GM21360 (cell line): ENCODE measurements around the gene CNPY4.
"Not testable (repeated sequence)": the region's sequence is repeated elsewhere in the genome, so short reads cannot be mapped to it uniquely, and the experiment has no call there.

Experiments
- ATAC-seq: cut with Tn5 transposase; IDR thresholded peaks from one replicate; pipeline ENCODE4 v1.9.1; 2021; ENCODE audit warnings: mild to moderate bottlenecking, moderate library complexity; ENCODE audit not compliant: unreplicated experiment

The CNPY4 gene

DNA sequence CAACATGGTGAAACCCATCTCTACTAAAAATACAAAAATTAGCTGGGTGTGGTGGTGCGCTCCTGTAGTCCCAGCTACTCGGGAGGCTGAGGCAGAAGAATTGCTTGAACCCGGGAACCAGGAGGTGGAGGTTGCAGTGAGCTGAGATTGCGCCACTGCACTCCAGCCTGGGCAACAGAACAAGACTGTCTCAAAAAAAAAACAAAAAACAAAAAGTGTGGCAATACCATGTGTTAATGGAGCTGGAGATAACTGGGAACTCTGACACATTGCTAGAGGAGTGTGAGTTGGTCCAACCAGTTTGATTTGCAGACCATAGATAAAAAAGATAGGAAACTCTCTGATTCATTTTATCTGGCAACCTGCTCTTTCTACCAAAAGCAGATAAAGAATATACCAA, 26.9 kb downstream of the CNPY4 start:
- not testable (repeated sequence) for ATAC-seq

DNA sequence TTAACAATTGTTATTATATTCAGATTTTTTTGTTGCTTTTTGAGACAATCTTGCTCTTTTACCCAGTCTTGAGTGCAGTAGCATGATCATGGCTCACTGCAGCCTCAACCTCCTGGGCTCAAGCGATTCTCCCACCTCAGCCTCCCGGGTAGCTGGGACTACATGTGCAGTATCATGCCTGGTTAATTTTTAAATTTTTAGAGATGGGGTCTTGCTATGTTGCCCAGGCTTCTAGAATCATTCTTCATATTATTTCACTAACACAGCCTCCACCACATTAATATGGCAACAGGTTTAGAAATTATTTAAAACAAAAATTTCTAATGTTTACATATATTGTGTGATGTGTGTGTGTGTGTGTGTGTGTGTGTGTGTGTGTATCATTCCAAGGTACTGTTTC, 27.8 kb downstream of the CNPY4 start:
- ATAC-seq, result no peak

DNA sequence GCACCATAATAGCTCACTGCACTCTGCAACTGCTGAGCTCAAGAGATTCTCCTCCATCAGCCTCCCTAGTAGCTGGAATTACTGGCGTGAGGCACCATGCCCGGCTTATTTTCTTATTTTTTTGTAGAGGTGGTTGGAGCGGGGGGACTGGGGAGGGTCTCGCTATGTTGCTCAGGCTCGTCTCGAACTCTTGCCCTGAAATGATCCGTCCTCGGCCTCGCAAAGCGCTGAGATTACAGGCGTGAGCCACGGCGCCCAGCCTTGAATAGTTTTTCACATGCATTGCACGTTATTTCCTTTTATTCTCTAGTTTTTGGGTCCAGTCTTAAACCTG, 28.8 kb downstream of the CNPY4 start:
- peak; percentile 1 for ATAC-seq

DNA sequence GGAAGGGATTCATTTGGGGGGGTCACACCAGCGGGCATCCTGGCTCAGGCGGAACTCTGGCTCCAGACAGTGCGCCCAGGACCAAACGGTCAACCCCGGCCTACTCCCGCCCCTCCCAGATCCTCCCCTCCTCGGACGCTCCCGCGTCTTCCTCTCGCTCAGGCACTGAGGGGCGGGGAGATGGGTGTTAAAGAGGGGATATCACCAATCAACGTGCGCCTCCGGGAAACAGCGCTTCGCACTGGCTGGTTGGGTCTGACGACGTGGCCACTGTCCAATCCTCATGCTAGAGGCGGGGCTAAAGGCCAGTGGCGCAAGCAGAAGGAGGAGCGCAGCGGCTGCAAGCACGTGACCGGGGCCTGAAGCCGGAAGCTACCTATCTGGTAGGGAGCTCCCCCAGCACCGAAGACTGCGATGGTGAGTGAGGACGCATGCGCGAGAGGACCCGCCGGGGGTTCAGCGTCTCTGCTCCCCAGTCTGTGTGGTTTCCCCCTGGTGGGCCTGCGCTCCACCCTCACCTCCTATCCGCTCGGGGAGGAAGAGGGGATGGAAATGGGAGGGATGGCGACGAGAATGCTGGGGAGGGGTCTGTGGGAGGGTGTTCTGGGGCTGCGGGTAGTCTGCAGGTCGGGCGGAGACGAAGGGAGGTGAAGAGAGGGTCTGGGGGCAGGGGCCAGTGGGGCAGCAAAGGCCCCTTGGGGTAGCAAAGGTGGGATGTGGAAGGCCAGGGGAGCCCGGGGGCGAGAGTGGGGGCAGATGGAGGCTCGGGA, 29.3 kb downstream of the CNPY4 start, which contains the start of gene LAMTOR4:
TSS of gene LAMTOR4 (plus strand) at position 360 of the 770 bp plus-strand sequence. CDS start at position 415, 55 bp downstream.
- ATAC-seq, result peak; percentile 93

GRCh38 chr7:100152404-100152803, 33.0 kb downstream of the CNPY4 start:
- no peak for ATAC-seq

DNA sequence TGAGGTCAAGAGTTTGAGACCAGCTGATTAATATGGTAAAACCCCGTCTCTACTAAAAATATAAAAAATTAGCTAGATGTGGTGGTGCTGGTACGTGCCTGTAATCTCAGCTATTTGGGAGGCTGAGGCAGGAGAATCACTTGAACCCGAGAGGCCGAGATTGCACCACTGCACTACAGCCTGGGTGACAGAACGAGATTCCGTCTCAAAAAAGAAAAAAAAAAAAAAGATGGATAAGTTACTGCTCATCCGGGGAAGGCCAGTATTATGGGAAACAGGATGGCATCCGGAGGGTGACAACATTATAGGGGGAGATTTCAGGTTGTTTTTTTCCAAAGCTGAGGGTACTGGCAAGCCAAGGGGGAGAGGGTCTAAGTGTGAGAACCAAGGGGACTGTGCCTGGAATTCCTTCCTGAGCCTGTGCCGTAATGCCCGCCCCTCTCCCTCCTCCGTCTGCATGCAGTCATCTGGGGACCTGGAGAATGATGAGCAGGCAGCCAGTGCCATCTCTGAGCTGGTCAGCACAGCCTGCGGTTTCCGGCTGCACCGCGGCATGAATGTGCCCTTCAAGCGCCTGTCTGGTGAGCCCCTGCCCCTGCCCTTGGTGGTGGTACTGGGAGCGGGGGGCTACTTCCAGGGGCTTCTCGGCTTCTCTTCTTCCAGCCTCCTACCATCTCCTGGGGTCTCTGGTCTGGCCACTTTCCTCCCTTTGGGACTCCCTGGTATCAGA, 33.7 kb downstream of the CNPY4 start:
- no peak for ATAC-seq

- ATAC-seq, result no peak
These were observed 34.5 kb downstream of the CNPY4 start for GRCh38 chr7:100153708-100154535.

- ATAC-seq, result no peak
These were observed 35.4 kb downstream of the CNPY4 start for GRCh38 chr7:100154651-100155491.

DNA sequence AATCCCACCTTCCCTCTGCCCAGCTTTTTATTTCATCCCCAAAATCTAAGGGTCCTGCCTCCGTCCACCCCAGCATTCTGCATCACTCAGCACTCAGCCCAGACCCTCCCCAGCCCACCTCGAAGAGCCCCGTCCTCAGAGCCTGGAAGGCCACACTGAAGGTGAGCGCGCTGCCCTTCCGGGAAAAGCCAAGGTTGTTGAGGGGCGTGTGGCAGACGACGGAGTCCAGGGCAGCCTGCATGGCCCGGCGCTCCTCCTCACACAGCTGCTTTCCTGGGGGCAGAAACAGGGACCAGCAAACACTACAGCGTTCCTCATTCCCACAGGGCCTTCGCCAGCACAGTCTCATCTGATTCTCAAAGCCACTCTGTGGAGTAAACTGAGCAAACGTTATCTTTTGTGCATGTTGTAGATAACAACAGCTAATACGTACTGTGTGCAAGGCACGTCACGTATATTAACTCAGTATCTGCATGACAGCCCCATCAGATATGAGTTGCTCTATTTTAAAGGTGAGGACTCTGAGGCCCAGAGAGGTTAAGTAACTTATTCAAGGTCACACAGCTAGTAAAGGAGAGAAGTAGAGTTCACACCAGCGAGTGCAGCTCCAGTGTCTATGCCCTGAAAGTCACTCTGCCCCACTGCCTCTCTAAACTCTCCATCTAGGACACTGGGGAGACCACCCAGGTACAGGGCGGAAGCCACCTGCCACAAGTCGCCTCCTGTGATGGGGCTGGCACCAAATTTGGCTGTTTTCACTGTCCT, 36.3 kb downstream of the CNPY4 start:
- ATAC-seq, result no peak

GRCh38 chr7:100156331-100157068, 37.1 kb downstream of the CNPY4 start:
- ATAC-seq, result no peak

GRCh38 chr7:100157069-100157333, 37.6 kb downstream of the CNPY4 start:
- ATAC-seq, result no peak

DNA sequence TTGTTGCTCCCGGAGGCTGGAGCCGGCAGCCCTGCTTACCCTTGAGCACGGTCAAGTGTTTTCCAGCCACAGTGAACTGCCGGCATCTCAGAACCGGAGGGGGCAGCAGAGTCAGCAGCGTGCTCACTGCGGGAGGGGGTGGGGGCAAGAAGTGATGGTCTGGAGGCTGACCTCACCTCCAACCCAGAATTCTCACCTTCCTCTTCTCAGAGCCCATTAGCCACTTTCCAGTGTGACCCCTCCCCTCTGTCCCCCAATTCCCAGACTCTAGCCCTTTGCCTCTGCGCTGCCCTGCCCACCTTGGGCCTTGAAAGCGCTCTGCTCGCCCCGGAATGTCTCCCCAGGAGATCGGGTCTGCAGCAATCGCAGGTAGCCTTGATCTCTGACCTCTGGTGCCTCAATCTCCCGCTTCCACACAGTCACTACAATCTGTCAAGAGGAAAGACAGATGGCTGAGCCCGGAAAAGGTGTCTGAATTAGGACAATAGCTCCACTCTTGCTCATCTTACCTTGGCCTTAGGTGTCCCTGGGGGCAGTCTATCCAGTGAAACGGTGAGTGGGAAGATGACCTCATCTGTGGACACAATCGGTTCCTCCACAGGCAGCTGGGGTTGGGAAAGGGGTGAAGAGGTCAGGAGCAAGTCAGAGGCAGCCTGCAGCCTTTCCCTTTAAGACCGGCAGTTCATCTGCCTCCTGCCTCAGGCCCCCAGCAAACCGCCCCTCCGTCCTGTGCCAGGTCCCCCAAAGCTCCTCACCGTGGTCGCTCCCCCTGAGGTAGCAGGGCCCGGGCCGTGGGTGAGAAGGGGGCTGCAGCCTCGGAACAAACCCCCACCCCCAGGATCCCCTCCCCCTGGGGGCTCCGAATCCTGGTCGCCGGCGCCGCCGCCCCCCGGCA, 38.1 kb downstream of the CNPY4 start:
- no peak for ATAC-seq

DNA sequence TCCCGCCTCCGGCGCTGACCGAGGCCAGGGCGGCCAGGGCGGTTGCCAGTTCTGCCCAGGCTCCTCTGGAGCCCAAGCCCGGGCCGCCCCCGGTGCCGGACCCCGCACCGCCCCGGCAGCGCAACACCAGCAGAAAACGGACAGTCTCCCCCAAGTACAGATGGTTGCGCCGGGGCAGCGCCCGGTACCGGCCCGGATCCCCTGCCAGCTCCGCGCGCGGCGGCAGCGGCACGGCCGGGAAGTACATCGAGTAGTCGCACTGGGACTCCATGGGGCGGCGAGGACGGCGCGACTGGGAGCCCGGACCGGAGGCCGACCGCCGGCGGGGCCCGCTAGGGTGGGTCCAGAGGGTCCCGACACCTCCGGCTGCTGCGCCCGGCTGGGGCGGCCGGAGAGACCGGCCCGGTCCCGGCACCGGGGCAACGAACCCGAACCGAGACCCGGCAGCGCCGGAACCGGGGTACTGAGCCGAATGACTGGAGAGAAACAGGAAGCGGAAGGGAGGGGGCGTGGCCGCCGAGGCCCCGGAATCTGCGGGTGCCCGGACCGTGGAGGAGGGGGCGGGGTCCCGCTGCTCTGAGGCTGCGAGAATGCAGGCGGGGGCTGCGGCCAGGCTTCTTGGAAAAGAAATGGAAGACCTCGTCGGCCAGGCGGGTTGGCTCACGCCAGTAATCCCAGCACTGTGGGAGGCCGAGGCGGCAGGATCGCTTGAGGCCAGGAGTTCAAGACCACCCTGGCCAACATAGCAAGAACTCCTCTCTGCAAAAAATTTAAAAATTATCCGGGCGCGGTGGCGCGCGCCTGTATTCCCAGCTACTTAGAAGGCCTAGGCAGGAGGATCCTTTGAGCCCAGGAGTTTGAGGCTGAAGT, 39.0 kb downstream of the CNPY4 start, which contains the start of gene TRAPPC14:
TSS of gene TRAPPC14 (minus strand) at position 495 of the 870 bp plus-strand sequence. CDS start at position 271, 224 bp downstream.
- ATAC-seq, result peak; percentile 45

- no peak for ATAC-seq
These were observed 39.7 kb downstream of the CNPY4 start for GRCh38 chr7:100159099-100159623.

- no peak for ATAC-seq
These were observed 40.6 kb downstream of the CNPY4 start for GRCh38 chr7:100160067-100160466.

GRCh38 chr7:100163006-100163531, 43.6 kb downstream of the CNPY4 start:
- ATAC-seq, result no peak

- no peak for ATAC-seq
These were observed 44.4 kb downstream of the CNPY4 start for GRCh38 chr7:100163871-100164270.
